Fibroblast of skin of abdomen (primary cell): ENCODE results near the gene NRSN2.

Experiments
- DNase-seq: peaks from one replicate; pipeline ENCODE4 v3.0.0-alpha.2; 2013

NRSN2 gene

DNA sequence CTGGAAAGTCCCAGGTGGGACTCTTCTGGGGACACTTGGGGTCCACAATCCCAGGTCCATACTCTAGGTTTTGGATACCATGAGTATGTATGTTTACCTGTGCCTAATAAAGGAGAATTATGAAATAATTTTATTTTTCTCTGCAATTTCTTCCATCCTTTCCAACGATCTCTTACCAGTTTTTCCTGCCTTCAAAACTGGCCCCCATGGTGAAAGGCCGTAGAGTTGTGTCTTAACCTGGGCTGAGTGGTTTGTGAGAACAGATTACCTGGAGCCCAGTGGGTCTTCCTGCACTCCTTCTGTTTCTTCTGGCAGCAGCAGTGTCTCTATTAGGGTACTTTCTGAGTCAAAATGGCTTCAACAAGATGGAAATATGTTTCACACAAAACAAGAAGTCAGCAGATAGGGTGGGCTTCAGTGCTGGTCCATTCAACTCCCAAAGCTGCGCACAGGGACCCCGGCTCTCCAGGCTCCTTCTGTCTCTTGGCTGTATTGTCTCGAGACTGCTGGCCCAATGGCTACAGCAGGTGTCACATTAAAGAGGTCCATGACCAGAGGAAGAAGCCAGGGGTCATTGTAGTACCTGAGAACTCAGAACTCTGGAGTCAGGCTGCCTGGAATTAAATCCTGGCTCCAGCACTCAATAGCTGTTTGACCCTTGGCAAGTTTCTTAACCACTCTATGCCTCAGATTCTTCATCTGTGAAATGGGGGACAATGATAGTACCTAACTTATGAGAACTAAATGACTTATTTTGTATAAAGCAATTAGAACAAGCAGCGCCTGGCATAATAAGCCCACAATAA is 50.7 kb downstream of the NRSN2 start:
- no peak for DNase-seq

GRCh38 chr20:399182-399707 is 52.3 kb downstream of the NRSN2 start:
- no peak for DNase-seq

DNA sequence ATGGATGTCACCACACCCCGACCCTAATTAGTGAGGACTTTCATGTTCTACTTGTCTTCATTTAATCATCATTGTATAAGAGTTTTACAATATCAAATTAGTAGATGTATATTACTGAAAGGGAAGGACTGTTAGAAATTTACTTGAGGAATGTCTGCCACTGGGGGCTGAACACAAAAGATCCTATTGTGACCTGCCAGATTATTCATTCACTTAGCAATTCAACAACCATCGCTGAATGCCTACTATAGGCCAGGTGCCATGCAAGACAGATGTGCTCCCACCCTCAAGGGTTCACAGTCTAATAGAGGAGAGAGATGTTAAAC is 53.2 kb downstream of the NRSN2 start:
- DNase-seq: no peak

DNA sequence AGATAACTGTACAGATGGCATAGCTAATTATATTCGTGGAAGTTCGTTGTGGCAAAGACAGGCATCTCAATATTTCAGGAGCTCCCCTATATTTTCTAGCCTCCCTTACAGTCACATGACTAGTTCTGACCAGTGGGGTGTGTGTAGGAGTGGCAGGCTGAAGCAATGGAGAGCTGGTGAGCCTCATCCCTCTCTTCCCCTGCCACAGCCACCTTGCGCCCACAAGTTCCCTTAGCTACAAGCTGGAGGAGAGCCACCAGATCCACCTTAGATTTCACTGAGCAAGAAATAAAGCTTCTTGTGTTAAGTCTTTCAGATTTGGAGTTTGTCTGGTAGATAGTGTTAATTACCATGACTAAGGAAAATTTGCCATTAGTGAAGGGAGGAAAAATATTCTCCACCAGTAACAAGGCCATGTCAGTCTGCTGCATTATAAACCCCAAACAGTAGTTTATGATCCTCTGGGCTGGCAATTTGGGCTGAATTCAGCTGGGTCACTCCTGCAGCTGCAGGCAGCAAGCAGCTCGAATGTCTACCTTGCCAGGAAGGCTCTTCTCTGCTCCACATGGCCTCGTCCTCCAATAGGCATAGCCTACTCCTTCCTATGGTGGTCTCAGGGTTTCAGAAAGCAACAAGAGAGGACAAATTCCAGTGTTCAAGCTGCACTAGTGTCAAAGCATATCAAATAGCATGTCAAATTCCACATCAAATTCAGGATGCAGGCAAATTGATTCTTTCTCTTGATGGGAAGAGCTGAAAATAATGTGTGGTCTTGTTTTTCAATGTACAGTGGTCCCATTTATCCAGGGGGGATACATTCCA is 53.8 kb downstream of the NRSN2 start:
- DNase-seq: no peak

GRCh38 chr20:401682-402495 is 55.0 kb downstream of the NRSN2 start:
- peak; percentile 92 for DNase-seq

DNA sequence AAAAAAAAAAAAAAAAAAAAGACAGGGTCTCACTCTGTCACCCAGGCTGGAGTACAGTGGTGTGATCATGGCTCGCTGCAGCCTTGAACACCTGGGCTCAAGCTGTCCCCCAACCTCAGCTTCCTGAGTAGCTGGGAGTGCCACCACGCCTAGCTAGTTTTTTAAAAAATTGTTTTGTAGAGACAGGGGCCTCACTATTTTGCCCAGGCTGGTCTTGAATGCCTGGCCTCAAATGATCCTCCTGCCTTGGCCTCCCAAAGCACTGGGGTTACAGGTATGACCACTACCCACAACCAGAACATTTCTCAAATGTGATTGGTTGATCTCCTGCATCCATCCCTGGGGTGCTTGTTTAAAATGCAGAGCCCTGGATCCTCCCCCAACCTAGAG is 55.6 kb downstream of the NRSN2 start:
- DNase-seq: no peak

DNA sequence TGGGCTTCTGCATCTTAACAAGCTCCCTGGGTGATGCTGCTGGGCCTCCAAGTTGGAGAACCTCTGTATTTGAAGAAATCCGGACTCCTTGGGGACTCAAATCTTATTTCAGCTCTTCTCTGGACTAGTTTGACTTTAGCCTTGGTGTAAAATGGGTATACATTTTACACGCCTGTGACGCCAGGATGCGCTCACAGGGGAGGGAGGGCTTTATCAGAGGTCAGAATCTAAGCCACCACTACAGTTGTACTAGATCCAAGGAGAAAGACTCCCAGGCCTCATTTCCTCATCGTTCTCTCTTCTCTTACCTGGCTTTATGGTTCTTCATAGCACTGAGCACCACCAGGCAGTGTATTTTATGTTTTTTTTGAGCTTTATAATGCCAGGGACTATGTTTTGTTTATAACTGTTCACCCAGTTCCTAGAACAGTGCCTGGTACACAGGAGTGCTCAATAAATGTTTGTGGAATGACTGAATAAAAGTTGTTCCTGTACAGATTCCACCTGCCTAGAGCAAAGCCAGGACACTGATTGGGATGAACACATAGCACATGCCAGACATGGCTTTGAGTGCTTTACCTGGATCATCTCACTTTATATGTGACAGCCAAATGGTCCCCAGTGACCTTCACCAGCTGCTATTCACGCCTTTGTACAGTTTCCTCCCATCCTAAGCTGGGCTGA is 56.1 kb downstream of the NRSN2 start:
- no peak for DNase-seq

DNA sequence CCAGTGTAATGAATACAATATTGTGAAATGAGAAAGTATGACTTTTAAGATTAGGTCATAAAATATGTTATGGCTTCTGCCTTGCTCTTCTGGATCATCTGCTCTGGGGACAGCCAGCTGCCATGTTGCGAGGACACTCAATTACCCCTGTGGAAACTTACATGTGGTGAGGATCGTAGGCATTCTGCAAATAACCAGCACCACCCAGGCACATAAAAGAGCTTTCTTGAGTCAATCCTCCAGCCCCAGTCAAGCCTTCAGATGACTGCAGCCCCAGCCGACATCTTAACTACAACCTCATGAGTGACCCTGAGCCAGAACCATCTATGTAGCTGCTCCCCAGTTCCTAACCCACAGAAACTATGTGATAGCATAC is 56.7 kb downstream of the NRSN2 start:
- DNase-seq: no peak

- no peak for DNase-seq
Observed at GRCh38 chr20:404088-404487, 57.2 kb downstream of the NRSN2 start.
